Pancreas (tissue), 10 donors: ENCODE results near the gene BTBD17. TPM values are rescaled to one million over a fixed set of nuclear protein-coding genes. Genes with fewer than 3 reads are reported as not detected.

Experiments used
- ATAC-seq, 4 donors: fragments of 200-7000 bp; cut with Tn5 transposase; one replicate each; pipeline versions ENCODE4 v1.8.0 to v1.9.1; 2020; ENCODE audit warnings: mild to moderate bottlenecking in 4 of 4, moderate library complexity in 4 of 4
- DNase-seq, 6 donors: peaks; one replicate each; pipeline ENCODE4 v3.0.0-alpha.2; 2020
- FAIRE-seq: peaks from 2 replicates; lab custom pipeline; 2012; peaks lifted over from hg19 to GRCh38; lab: Jason Lieb, UNC
- H3K27ac ChIP-seq, 4 donors: fragments of 200-600 bp; sonication (generic); 1 replicate in 3 of 4; 2 replicates in 1 of 4; pipeline versions ENCODE4 v1.5.0 to v1.8.0; 2020
- H3K27me3 ChIP-seq, 4 donors: fragments of 200-600 bp; one replicate each; pipeline ENCODE4 v1.8.0; 2021
- H3K36me3 ChIP-seq, 3 donors: fragments of 200-600 bp; sonication (generic) in 1 of 3; one replicate each; pipeline versions ENCODE4 v1.5.0 to v1.8.0; 2020 to 2021
- H3K4me1 ChIP-seq, 3 donors: fragments of 200-600 bp; one replicate each; pipeline ENCODE4 v1.8.0; 2021
- H3K4me3 ChIP-seq, 4 donors: fragments of 200-600 bp; sonication (generic) in 2 of 4; one replicate each; pipeline versions ENCODE4 v1.5.0 to v1.8.0; 2020 to 2021
- H3K9me3 ChIP-seq, 4 donors: fragments of 200-600 bp; one replicate each; pipeline ENCODE4 v1.8.0; 2021
- CTCF ChIP-seq, 4 donors: fragments of 200-600 bp; sonication (generic) in 3 of 4; IDR thresholded peaks; one replicate each; pipeline versions ENCODE4 v1.5.0 to v1.8.0; 2021; ENCODE audit warnings: antibody characterized with exemption in 4 of 4
- WGBS, 2 donors: extraction: QIAGEN DNeasy Blood & Tissue Kit; methylation state at CpG; one replicate each; pipeline ENCODE4 v1.1.7; 2013; 5-methylcytosine and 5-hydroxymethylcytosine counted together
- intact Hi-C, 3 donors: fragments of 100-400 bp; cut with DNase I; formaldehyde crosslinking; loops; one replicate each; pipeline versions ENCODE4 v1.11.1 to v1.14.2; 2022
- polyA plus RNA-seq, 2 donors: library from polyadenylated mRNA; stranded (reverse); fragments of 200-250 nt; gene quantifications; one replicate each; pipeline ENCODE4 v1.2.3, GENCODE V29; 2013
- total RNA-seq, 6 donors: library from RNA; stranded (reverse); fragmentation: NEBNext Ultra II Directional in 4 of 6; extraction: Animal tissue kit (Norgen Biotek cat#: 25700) in 4 of 6; gene quantifications; one replicate each; pipeline versions ENCODE4 v1.2.1 to v1.2.4, GENCODE V29; 2021 to 2023
- donor health status: healthy with polysubstance abuse.
- donor health status: DM: no; HTN: no; CAD: no; lungs with moderate emphysema.
- donor health status: DM: no; HTN: no; CAD: no.
- donor health status: control.
- donor health status: control.
- donor health status: Bipolar disorder and iron deficiency.
- donor health status: DM: yes; HTN: yes; CAD: no.
- donor health status: DM: no; HTN: no; CAD: no.
- donor health status: DM: no; HTN: no; CAD: no.
- donor health status: DM: yes; HTN: yes; CAD: no.

Gene BTBD17
- total and polyA plus RNA-seq, 8 donors: 0.08 to 1.7 (median 0.17) TPM

- FAIRE-seq (no peak), ATAC-seq (no peak), DNase-seq (no peak)
- Histone ChIP-seq H3K4me3 (no peak overlapping the region), H3K36me3 (no peaks in the 10 kb centered on the region), H3K27ac (no peak overlapping the region), H3K9me3 (no peaks in the 10 kb centered on the region), H3K4me1 (no peaks in the 10 kb centered on the region), H3K27me3 (no peaks in the 10 kb centered on the region)
- 66 to 76% methylated on average over 15 of the region's 15 CpGs for WGBS, 2 donors
- TF ChIP-seq CTCF (IDR thresholded peaks at IDR 0.05): no peak
- intact Hi-C loops: loop anchor here in 1 of 3 donors (5.0 kb wide), 1 partner anchor 47 kb away; the partner anchor contains the start of gene BTBD17
Measured at GRCh38 chr17:74314877-74315276, 46.8 kb downstream of the BTBD17 start.

- H3K4me1 ChIP-seq: no peaks in the 10 kb centered on the region
- H3K36me3 ChIP-seq: no peaks in the 10 kb centered on the region
- H3K27ac ChIP-seq: no peak overlapping the region
- ATAC-seq (no peak), FAIRE-seq (no peak), DNase-seq (no peak)
- 34 to 36% methylated on average over 12 of the region's 12 CpGs for WGBS, 2 donors
- no peaks in the 10 kb centered on the region for H3K9me3 ChIP-seq
- H3K4me3 ChIP-seq: no peak overlapping the region
- no peak for TF ChIP-seq CTCF (IDR thresholded peaks at IDR 0.05)
- no peaks in the 10 kb centered on the region for H3K27me3 ChIP-seq
- intact Hi-C loops: loop anchor here in 1 of 3 donors (5.0 kb wide), 1 partner anchor 52 kb away; the partner anchor contains the start of gene BTBD17
Measured at GRCh38 chr17:74309902-74310301, 51.8 kb downstream of the BTBD17 start.

- Histone ChIP-seq H3K36me3 (no peaks in the 10 kb centered on the region), H3K4me3 (no peak overlapping the region), H3K9me3 (no peaks in the 10 kb centered on the region), H3K27ac (no peak overlapping the region), H3K27me3 (no peaks in the 10 kb centered on the region), H3K4me1 (no peaks in the 10 kb centered on the region)
- no peak for DNase-seq
- no peak for ATAC-seq
- no peak for TF ChIP-seq CTCF (IDR thresholded peaks at IDR 0.05)
- 62 to 68% methylated on average over 15 of the region's 15 CpGs for WGBS, 2 donors
- FAIRE-seq: no peak
- intact Hi-C loops: no loop called here
Measured at GRCh38 chr17:74307984-74308773, 53.5 kb downstream of the BTBD17 start.

Other genes with a start within 250 kb of the BTBD17 start
- 100 to 1,000 TPM; 395 to 662 (median 492) TPM for gene RPL38, start 158.2 kb downstream of the BTBD17 start, total RNA-seq
- 1,000 to 10,000 TPM in 1 of 2 donors, 100 to 1,000 TPM in 1; 911 to 1,054 TPM for gene RPL38, start 158.2 kb downstream of the BTBD17 start, polyA plus RNA-seq
- gene TTYH2, start 148.3 kb downstream of the BTBD17 start, total RNA-seq: 10 to 100 TPM in 1 of 6 donors, 1 to 10 TPM in 5; 5.4 to 13.8 (median 7.7) TPM
- gene TTYH2, start 148.3 kb downstream of the BTBD17 start, polyA plus RNA-seq: 1 to 10 TPM; 3.0 to 3.5 TPM
- gene DNAI2, start 87.6 kb downstream of the BTBD17 start, total RNA-seq: not detected
- gene DNAI2, start 87.6 kb downstream of the BTBD17 start, polyA plus RNA-seq: under 1 TPM; 0.11 to 0.77 TPM
- 1 to 10 TPM in 1 of 6 donors, under 1 TPM in 5; 0.22 to 1.0 (median 0.49) TPM for gene KIF19, start 35.6 kb downstream of the BTBD17 start, total RNA-seq
- 10 to 100 TPM in 1 of 2 donors, 1 to 10 TPM in 1; 5.7 to 13.5 TPM for gene KIF19, start 35.6 kb downstream of the BTBD17 start, polyA plus RNA-seq
- under 1 TPM; 0.22 to 0.86 (median 0.43) TPM for gene GPR142, start 5.6 kb upstream of the BTBD17 start, total RNA-seq
- 1 to 10 TPM in 1 of 2 donors, under 1 TPM in 1; 0.61 to 2.8 TPM for gene GPR142, start 5.6 kb upstream of the BTBD17 start, polyA plus RNA-seq
- 100 to 1,000 TPM in 1 of 6 donors, 10 to 100 TPM in 5; 38.2 to 106 (median 49.9) TPM for gene GPRC5C, start 70.2 kb upstream of the BTBD17 start, total RNA-seq
- 10 to 100 TPM; 40.4 to 68.0 TPM for gene GPRC5C, start 70.2 kb upstream of the BTBD17 start, polyA plus RNA-seq
- gene CD300A, start 104.8 kb upstream of the BTBD17 start, total RNA-seq: 1 to 10 TPM in 3 of 6 donors, under 1 TPM in 3; 0.37 to 5.1 (median 0.92) TPM
- gene CD300A, start 104.8 kb upstream of the BTBD17 start, polyA plus RNA-seq: 1 to 10 TPM; 1.3 to 2.0 TPM
- under 1 TPM in 3 of 6 donors, not detected in 3; 0.14 to 0.52 (median 0.19) TPM for gene CD300LB, start 169.6 kb upstream of the BTBD17 start, total RNA-seq
- under 1 TPM; 0.08 to 0.09 TPM for gene CD300LB, start 169.6 kb upstream of the BTBD17 start, polyA plus RNA-seq
- 1 to 10 TPM in 1 of 6 donors, under 1 TPM in 4, not detected in 1; 0.19 to 1.5 (median 0.38) TPM for gene CD300C, start 184.2 kb upstream of the BTBD17 start, total RNA-seq
- gene CD300C, start 184.2 kb upstream of the BTBD17 start, polyA plus RNA-seq: under 1 TPM; 0.19 TPM
- not detected for gene CD300H, start 205.6 kb upstream of the BTBD17 start, total RNA-seq
- gene CD300H, start 205.6 kb upstream of the BTBD17 start, polyA plus RNA-seq: not detected
- gene CD300LD, start 230.4 kb upstream of the BTBD17 start, total RNA-seq: not detected
- gene CD300LD, start 230.4 kb upstream of the BTBD17 start, polyA plus RNA-seq: not detected